Fibroblast of lung (primary cell): ENCODE data around the gene DNM3. TPM values are rescaled to one million over a fixed set of nuclear protein-coding genes. Genes with fewer than 3 reads are reported as not detected.

ENCODE experiments used
- DNase-seq, 2 donors: peaks; one replicate each; pipeline versions ENCODE4 v3.0.0 to v3.0.0-alpha.2; 2010; ENCODE audit warnings: low read depth in 2 of 2
- H2AFZ ChIP-seq: 2 replicates; pipeline ENCODE4 v1.5.1; 2012; ENCODE audit warnings: low read length, control low read depth, inconsistent platforms
- H3K27ac ChIP-seq: 2 replicates; pipeline ENCODE4 v1.5.1; 2011; ENCODE audit warnings: low read length, control low read depth; ENCODE audit not compliant: insufficient read depth
- H3K27me3 ChIP-seq: 2 replicates; pipeline ENCODE4 v1.5.1; 2011; ENCODE audit warnings: mild to moderate bottlenecking, low read length; ENCODE audit not compliant: control insufficient read depth, insufficient read depth
- H3K36me3 ChIP-seq: 2 replicates; pipeline ENCODE4 v1.5.1; 2011; ENCODE audit warnings: low read length; ENCODE audit not compliant: control insufficient read depth, insufficient read depth
- H3K4me1 ChIP-seq: 2 replicates; pipeline ENCODE4 v1.5.1; 2011; ENCODE audit warnings: low read length; ENCODE audit not compliant: control insufficient read depth, insufficient read depth; ENCODE audit errors: extremely low read depth
- H3K4me2 ChIP-seq: 2 replicates; pipeline ENCODE4 v1.5.1; 2011; ENCODE audit warnings: low read length, control low read depth; ENCODE audit not compliant: insufficient read depth; ENCODE audit errors: extremely low read depth
- H3K4me3 ChIP-seq, 4 experiments: fragments of 200-600 bp in 1 of 4; sonication (generic) in 1 of 4; replicated peaks in 1 of 4; 2 replicates each; pipeline ENCODE4 v1.5.1; 2011 to 2016; ENCODE audit warnings: low read length in 4 of 4, low read depth in 3 of 4, mild to moderate bottlenecking in 3 of 4, control low read depth in 2 of 4, inconsistent platforms in 1 of 4, mixed read lengths in 1 of 4; ENCODE audit not compliant: insufficient read depth in 1 of 4; ENCODE audit errors: control extremely low read depth in 1 of 4
- H3K79me2 ChIP-seq: 2 replicates; pipeline ENCODE4 v1.5.1; 2012; ENCODE audit warnings: mild to moderate bottlenecking, low read length, inconsistent platforms; ENCODE audit not compliant: control insufficient read depth, insufficient read depth
- H3K9ac ChIP-seq: 2 replicates; pipeline ENCODE4 v1.5.1; 2011; ENCODE audit warnings: mild to moderate bottlenecking, low read length, control low read depth; ENCODE audit not compliant: insufficient read depth
- H3K9me3 ChIP-seq: 2 replicates; pipeline ENCODE4 v1.5.1; 2012; ENCODE audit warnings: low read depth, low read length; ENCODE audit not compliant: control insufficient read depth, insufficient read depth
- H4K20me1 ChIP-seq: 2 replicates; pipeline ENCODE4 v1.5.1; 2011; ENCODE audit warnings: low read length; ENCODE audit not compliant: control insufficient read depth, insufficient read depth; ENCODE audit errors: extremely low read depth
- EZH2 ChIP-seq: IDR thresholded peaks from 2 replicates; pipeline ENCODE4 v1.5.1; 2012; ENCODE audit warnings: low read length, control low read depth, mild to moderate bottlenecking; ENCODE audit errors: missing control alignments
- polyA plus RNA-seq, 2 donors: library from polyadenylated mRNA; depleted of rRNA in 1 of 2; stranded (reverse) in 1 of 2; unstranded in 1 of 2; fragments of >200 nt; gene quantifications; 2 replicates each; pipeline ENCODE4 v1.2.1, GENCODE V29; 2011 to 2012; ENCODE audit warnings: missing spikeins in 1 of 2
- total RNA-seq: library from RNA; depleted of rRNA; stranded (reverse); fragments of >200 nt; gene quantifications from 2 replicates; pipeline ENCODE4 v1.2.1, GENCODE V29; 2014
- TF ChIP-seq, protein P1 (sequence below), 2 donors: IDR thresholded peaks in 1 of 2; conservative IDR thresholded peaks in 1 of 2; 1 replicate in 1 of 2; 2 replicates in 1 of 2; pipeline ENCODE4 v1.5.1; 2011 to 2012; ENCODE audit warnings: low read length in 2 of 2, control low read depth in 1 of 2, inconsistent platforms in 1 of 2, low read depth in 1 of 2, mild to moderate bottlenecking in 1 of 2

DNM3 gene
- total and polyA plus RNA-seq, 2 donors (not counting 1 experiment from before 2014, with no cell fraction given) = 1.6 to 3.6 TPM

DNA sequence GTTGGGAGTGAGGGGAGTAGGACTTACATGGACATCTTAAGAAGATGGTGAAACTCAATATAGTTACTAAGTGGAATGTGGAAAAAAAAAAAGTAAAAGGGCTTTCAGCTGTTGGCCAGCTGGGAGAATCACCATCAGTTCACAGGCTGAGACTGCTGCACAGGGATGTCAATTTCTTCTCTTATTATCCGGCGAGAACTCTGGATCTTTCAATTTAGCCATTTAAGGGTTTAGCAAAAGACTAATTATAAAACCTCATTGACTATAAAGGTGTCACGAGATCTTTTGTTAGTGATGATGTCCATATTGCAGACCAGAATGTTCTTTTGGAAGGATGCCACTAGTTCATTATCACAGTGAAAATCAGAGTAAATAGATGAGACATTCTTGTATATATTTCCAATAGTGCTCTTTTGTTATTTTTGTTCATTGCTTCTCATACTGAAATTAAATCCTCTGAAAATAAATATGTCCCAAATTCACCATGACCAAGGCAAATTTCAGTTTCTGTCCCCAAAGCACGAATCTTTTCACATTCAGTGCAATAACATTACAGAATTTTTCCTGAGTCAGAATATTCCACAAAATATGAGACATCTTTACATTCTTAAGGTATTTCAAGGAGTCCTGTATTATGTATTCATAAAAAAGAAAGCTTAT is 266.1 kb downstream of the DNM3 start:
- Histone ChIP-seq H2AFZ (no peak overlapping the region), H3K4me3 (no peak overlapping the region), H4K20me1 (no peaks in the 10 kb centered on the region), H3K4me1 (no peaks in the 10 kb centered on the region), H3K9ac (no peak overlapping the region), H3K79me2 (no peaks in the 10 kb centered on the region), H3K27me3 (no peaks in the 10 kb centered on the region), H3K36me3 (no peaks in the 10 kb centered on the region), H3K9me3 (no peaks in the 10 kb centered on the region), H3K4me2 (no peak overlapping the region), H3K27ac (no peak overlapping the region)
- DNase-seq = peak in 1 of 2 donors; percentile 31
- TF ChIP-seq, protein P1, sequence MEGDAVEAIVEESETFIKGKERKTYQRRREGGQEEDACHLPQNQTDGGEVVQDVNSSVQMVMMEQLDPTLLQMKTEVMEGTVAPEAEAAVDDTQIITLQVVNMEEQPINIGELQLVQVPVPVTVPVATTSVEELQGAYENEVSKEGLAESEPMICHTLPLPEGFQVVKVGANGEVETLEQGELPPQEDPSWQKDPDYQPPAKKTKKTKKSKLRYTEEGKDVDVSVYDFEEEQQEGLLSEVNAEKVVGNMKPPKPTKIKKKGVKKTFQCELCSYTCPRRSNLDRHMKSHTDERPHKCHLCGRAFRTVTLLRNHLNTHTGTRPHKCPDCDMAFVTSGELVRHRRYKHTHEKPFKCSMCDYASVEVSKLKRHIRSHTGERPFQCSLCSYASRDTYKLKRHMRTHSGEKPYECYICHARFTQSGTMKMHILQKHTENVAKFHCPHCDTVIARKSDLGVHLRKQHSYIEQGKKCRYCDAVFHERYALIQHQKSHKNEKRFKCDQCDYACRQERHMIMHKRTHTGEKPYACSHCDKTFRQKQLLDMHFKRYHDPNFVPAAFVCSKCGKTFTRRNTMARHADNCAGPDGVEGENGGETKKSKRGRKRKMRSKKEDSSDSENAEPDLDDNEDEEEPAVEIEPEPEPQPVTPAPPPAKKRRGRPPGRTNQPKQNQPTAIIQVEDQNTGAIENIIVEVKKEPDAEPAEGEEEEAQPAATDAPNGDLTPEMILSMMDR (conservative IDR thresholded peaks at IDR 0.05 in 1 of 2, IDR thresholded peaks at IDR 0.05 in 1 of 2; ENCODE audit: low read depth in 1 of 2, low read length in 2 of 2) = no peak
- no peak for TF ChIP-seq EZH2

DNA sequence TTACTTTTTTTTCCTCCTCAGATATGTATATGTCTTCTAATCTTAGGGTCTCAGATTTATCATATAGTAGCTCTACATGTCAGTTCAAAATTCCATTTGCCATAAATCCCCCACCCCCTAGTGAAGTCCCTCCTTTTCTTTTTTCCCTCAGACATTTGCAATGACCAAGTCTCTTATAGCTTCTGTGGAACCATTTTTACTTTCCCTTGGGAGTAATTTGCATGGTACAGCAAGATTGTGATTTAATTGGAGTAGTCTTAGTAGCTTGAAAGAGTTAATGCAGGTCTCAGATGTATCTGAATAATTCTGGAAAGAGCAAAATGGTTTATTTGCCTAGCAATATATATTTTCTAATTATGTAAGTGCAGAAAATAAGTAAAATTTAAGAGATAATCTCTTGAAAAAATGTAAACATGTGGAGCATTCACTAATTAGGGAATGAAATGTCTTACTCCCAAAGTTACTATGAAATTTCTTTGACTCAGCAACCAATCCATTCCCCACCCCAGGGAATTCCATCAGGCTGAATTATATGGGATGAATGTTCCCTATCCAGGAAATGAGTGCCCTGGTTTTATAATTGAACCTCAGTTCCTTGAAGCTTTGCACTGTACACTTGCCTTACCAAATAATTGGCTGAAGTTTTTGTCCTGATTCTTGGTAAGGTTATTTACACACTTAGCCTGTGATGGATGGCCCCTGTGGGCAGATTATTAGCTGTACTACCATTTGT is 267.0 kb downstream of the DNM3 start:
- Histone ChIP-seq H3K27me3 (no peaks in the 10 kb centered on the region), H3K9ac (no peak overlapping the region), H3K9me3 (no peaks in the 10 kb centered on the region), H4K20me1 (no peaks in the 10 kb centered on the region), H3K36me3 (no peaks in the 10 kb centered on the region), H3K27ac (no peak overlapping the region), H3K4me1 (no peaks in the 10 kb centered on the region), H2AFZ (no peak overlapping the region), H3K79me2 (no peaks in the 10 kb centered on the region), H3K4me3 (no peak overlapping the region), H3K4me2 (no peak overlapping the region)
- TF ChIP-seq, protein P1 (conservative IDR thresholded peaks at IDR 0.05 in 1 of 2, IDR thresholded peaks at IDR 0.05 in 1 of 2; ENCODE audit: low read depth in 1 of 2, low read length in 2 of 2) = no peak
- no peak for TF ChIP-seq EZH2
- no peak for DNase-seq

DNA sequence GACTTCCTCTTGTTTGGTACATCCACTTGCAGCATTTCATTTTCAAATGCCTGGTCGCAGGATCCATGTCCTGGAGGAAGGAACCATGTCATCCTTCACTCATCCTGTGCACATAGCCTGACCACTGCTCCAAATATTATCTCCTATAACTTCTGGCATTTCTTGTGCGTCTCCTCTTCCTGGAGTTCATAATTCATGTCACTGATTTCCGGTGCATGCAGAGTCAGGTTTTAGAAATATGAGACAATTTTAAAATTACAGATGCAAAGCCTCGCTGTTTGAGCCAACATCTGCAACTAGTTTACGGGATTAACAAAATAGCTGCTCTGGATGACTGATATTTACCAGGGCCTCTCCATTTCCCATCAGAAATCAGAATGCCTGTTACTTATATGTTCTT is 268.1 kb downstream of the DNM3 start:
- Histone ChIP-seq H3K4me1 (no peaks in the 10 kb centered on the region), H3K9me3 (no peaks in the 10 kb centered on the region), H2AFZ (no peak overlapping the region), H3K79me2 (no peaks in the 10 kb centered on the region), H3K4me2 (no peak overlapping the region), H3K4me3 (no peak overlapping the region), H3K9ac (no peak overlapping the region), H4K20me1 (no peaks in the 10 kb centered on the region), H3K27ac (no peak overlapping the region), H3K36me3 (no peaks in the 10 kb centered on the region), H3K27me3 (no peaks in the 10 kb centered on the region)
- peak in 1 of 2 donors; percentile 8 for DNase-seq
- TF ChIP-seq, protein P1 (conservative IDR thresholded peaks at IDR 0.05 in 1 of 2, IDR thresholded peaks at IDR 0.05 in 1 of 2; ENCODE audit: low read depth in 1 of 2, low read length in 2 of 2) = no peak
- TF ChIP-seq EZH2 = no peak
